Kidney (tissue), 14 donors: ENCODE measurements around the gene CLIC5. TPM values are rescaled to one million over a fixed set of nuclear protein-coding genes. Genes with fewer than 3 reads are reported as not detected.
A peak's percentile ranks its signal among the peaks of the same experiment; 100 is the strongest.

Experiments
- DNase-seq, 5 donors: peaks; one replicate each; pipeline ENCODE4 v3.0.0-alpha.2; 2013 to 2020
- FAIRE-seq: peaks from 2 replicates; lab custom pipeline; 2012; peaks lifted over from hg19 to GRCh38; lab: Jason Lieb, UNC
- H3K27ac ChIP-seq, 2 donors: one replicate each; pipeline ENCODE4 v1.7.0; 2013; ENCODE audit warnings: low read depth in 2 of 2, low read length in 2 of 2, inconsistent platforms in 1 of 2
- H3K27me3 ChIP-seq: one replicate; pipeline ENCODE4 v1.7.1; 2013; ENCODE audit warnings: low read length, inconsistent platforms; ENCODE audit not compliant: control insufficient read depth, insufficient read depth
- H3K36me3 ChIP-seq, 3 donors: one replicate each; pipeline versions ENCODE4 v1.7.0 to v1.7.1; 2013; ENCODE audit warnings: low read length in 3 of 3, control low read depth in 1 of 3, inconsistent platforms in 1 of 3; ENCODE audit not compliant: insufficient read depth in 3 of 3, control insufficient read depth in 2 of 3
- H3K4me1 ChIP-seq, 3 donors: one replicate each; pipeline versions ENCODE4 v1.7.0 to v1.7.1; 2013; ENCODE audit warnings: low read length in 3 of 3, inconsistent platforms in 1 of 3, low read depth in 1 of 3; ENCODE audit not compliant: control insufficient read depth in 2 of 3, insufficient read depth in 2 of 3
- H3K4me3 ChIP-seq, 3 donors: one replicate each; pipeline versions ENCODE4 v1.7.0 to v1.8.1; 2013; ENCODE audit warnings: low read length in 3 of 3, control low read depth in 1 of 3, inconsistent platforms in 1 of 3
- H3K9ac ChIP-seq, 3 donors: one replicate each; pipeline versions ENCODE4 v1.7.0 to v1.7.1; 2013; ENCODE audit warnings: low read length in 3 of 3, control low read depth in 1 of 3, inconsistent platforms in 1 of 3
- H3K9me3 ChIP-seq, 3 donors: one replicate each; pipeline versions ENCODE4 v1.7.0 to v1.7.1; 2013; ENCODE audit warnings: low read length in 3 of 3, control low read depth in 1 of 3, inconsistent platforms in 1 of 3; ENCODE audit not compliant: control insufficient read depth in 2 of 3, insufficient read depth in 1 of 3
- intact Hi-C: fragments of 100-400 bp; cut with DNase I; formaldehyde crosslinking; loops from one replicate; pipeline ENCODE4 v1.11.1; 2022
- polyA plus RNA-seq: library from polyadenylated mRNA; stranded (reverse); fragments of 350-450 nt; fragmentation: Illumina TruSeq; extraction: RNeasy Lipid Tissue Mini Kit (QIAGEN cat#74804); gene quantifications from one replicate; pipeline ENCODE4 v1.2.3, GENCODE V29; 2014; ENCODE audit warnings: low read depth, low replicate concordance; ENCODE audit not compliant: insufficient read depth
- total RNA-seq: library from RNA; stranded (reverse); fragmentation: NEBNext Ultra II Directional; extraction: Animal tissue kit (Norgen Biotek cat#: 25700); gene quantifications from one replicate; pipeline ENCODE4 v1.2.1, GENCODE V29; 2021
- TF ChIP-seq, protein P1 (sequence below): IDR thresholded peaks from 3 replicates; pipeline ENCODE4 v1.5.1; 2012; ENCODE audit warnings: mild to moderate bottlenecking, moderate library complexity, borderline replicate concordance; ENCODE audit not compliant: insufficient read depth; ENCODE audit errors: extremely low read depth
- donor health status: control.
- donor health status: control.
- donor health status: control.
- donor health status: control.
- donor health status: control.
- donor health status: DM: yes; HTN: yes; CAD: no.
- donor health status: Normal renal cell carcinoma (clear cell type).

Gene CLIC5
- total and polyA plus RNA-seq, 2 donors from 2014 or later: 7.4 to 54.3 TPM

DNA sequence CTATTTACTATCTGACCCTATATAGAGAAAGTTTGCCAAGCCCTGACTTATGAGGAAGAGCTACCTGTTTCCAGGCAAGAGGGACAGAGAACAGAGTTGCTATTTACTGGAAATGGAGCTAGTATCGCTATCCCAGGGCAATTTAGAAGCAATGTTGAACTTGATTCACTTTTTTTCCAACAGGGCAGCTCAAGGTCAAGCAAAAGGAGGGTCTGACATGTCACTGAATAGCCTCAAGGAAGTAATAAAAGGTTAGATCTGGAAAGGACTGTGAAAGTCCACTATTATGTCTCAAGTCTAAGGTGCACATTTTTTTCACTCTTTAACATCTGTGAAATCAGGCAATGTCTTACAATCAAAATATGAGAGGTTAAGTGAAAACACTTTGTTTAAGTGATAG lies 84.4 kb downstream of the CLIC5 start:
- no peaks in the 10 kb centered on the region for H3K9me3 ChIP-seq
- H3K4me1 ChIP-seq: peaks cover 0 to 3% (median 0%) of the 10 kb centered on the region in 3 donors
- FAIRE-seq (no peak), DNase-seq (no peak)
- TF ChIP-seq, protein P1, sequence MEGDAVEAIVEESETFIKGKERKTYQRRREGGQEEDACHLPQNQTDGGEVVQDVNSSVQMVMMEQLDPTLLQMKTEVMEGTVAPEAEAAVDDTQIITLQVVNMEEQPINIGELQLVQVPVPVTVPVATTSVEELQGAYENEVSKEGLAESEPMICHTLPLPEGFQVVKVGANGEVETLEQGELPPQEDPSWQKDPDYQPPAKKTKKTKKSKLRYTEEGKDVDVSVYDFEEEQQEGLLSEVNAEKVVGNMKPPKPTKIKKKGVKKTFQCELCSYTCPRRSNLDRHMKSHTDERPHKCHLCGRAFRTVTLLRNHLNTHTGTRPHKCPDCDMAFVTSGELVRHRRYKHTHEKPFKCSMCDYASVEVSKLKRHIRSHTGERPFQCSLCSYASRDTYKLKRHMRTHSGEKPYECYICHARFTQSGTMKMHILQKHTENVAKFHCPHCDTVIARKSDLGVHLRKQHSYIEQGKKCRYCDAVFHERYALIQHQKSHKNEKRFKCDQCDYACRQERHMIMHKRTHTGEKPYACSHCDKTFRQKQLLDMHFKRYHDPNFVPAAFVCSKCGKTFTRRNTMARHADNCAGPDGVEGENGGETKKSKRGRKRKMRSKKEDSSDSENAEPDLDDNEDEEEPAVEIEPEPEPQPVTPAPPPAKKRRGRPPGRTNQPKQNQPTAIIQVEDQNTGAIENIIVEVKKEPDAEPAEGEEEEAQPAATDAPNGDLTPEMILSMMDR: no peak
- H3K36me3 ChIP-seq: no peaks in the 10 kb centered on the region
- intact Hi-C loops: no loop called here
- H3K27ac ChIP-seq: no peak overlapping the region
- no peaks in the 10 kb centered on the region for H3K27me3 ChIP-seq
- H3K4me3 ChIP-seq: no peak overlapping the region
- no peak overlapping the region for H3K9ac ChIP-seq

DNA sequence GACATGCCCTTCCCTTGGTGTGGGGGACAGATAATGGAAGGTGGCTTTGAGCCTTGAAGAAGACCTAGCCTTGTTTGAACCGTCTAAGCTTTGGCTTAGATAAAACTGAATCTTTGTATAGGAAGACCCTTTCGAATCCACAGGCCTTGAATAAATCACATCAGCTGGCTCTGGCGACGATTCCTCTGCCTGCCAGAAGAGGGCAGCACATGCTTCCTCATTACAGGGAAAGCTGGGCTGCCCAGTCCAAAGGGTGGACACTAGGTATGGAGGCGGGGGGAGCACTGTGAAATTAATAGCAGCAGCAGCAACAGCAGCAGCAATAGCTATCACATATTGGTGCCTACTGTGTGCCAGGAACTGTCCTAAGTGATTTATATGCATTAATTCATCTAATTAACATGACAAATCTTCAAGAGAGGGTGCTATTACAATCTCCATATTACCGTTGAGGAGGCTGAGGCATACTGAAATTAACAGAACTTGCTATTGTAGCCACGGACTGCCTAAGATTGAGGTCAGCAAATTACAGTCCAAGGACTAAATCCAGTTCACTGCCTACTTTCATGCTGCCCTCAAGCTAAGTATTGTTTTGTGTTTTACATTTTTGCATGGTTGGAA lies 85.1 kb downstream of the CLIC5 start:
- FAIRE-seq (no peak), DNase-seq (peak; percentile 80 to 87 (median 84))
- Histone ChIP-seq H3K9ac (no peak overlapping the region), H3K4me1 (peaks cover 0 to 3% (median 0%) of the 10 kb centered on the region in 3 donors), H3K4me3 (no peak overlapping the region), H3K27me3 (no peaks in the 10 kb centered on the region), H3K27ac (no peak overlapping the region), H3K36me3 (no peaks in the 10 kb centered on the region), H3K9me3 (no peaks in the 10 kb centered on the region)
- intact Hi-C loops: no loop called here
- TF ChIP-seq, protein P1: peak; percentile 96

GRCh38 chr6:45929421-45930361 lies 86.0 kb downstream of the CLIC5 start:
- Histone ChIP-seq H3K4me1 (peaks cover 0 to 3% (median 0%) of the 10 kb centered on the region in 3 donors), H3K9ac (no peak overlapping the region), H3K27ac (no peak overlapping the region), H3K36me3 (no peaks in the 10 kb centered on the region), H3K27me3 (no peaks in the 10 kb centered on the region), H3K4me3 (no peak overlapping the region), H3K9me3 (no peaks in the 10 kb centered on the region)
- DNase-seq: no peak
- intact Hi-C loops: no loop called here
- no peak for FAIRE-seq
- TF ChIP-seq, protein P1: no peak
